Heart right ventricle (tissue), 16 donors: ENCODE results near the gene ZC3H12D. TPM values are rescaled to one million over a fixed set of nuclear protein-coding genes. Genes with fewer than 3 reads are reported as not detected.

Experiments used
- ATAC-seq, 8 donors: fragments of 200-7000 bp; cut with Tn5 transposase; one replicate each; pipeline ENCODE4 v1.9.1; 2020; ENCODE audit warnings: mild to moderate bottlenecking in 8 of 8, moderate library complexity in 8 of 8, moderate number of reproducible peaks in 1 of 8
- DNase-seq, 2 donors: peaks; one replicate each; pipeline ENCODE4 v3.0.0-alpha.2; 2020
- H3K27ac ChIP-seq, 10 donors: fragments of 200-600 bp; sonication (generic) in 2 of 10; one replicate each; pipeline versions ENCODE4 v1.5.0 to v1.8.0; 2020 to 2022; ENCODE audit warnings: mild to moderate bottlenecking in 3 of 10
- H3K27me3 ChIP-seq, 7 donors: fragments of 200-600 bp; one replicate each; pipeline ENCODE4 v1.8.0; 2021 to 2022; ENCODE audit warnings: mild to moderate bottlenecking in 2 of 7
- H3K36me3 ChIP-seq, 9 donors: fragments of 200-600 bp; sonication (generic) in 1 of 9; one replicate each; pipeline versions ENCODE4 v1.5.0 to v1.8.0; 2020 to 2022; ENCODE audit warnings: mild to moderate bottlenecking in 2 of 9
- H3K4me1 ChIP-seq, 9 donors: fragments of 200-600 bp; sonication (generic) in 1 of 9; one replicate each; pipeline versions ENCODE4 v1.5.0 to v1.8.0; 2020 to 2022; ENCODE audit warnings: mild to moderate bottlenecking in 4 of 9
- H3K4me3 ChIP-seq, 10 donors: fragments of 200-600 bp; sonication (generic) in 2 of 10; one replicate each; pipeline versions ENCODE4 v1.5.0 to v1.8.0; 2020 to 2022; ENCODE audit warnings: mild to moderate bottlenecking in 7 of 10, moderate library complexity in 2 of 10
- H3K9me3 ChIP-seq, 11 donors: fragments of 200-600 bp in 10 of 11; sonication (generic) in 2 of 11; one replicate each; pipeline versions ENCODE4 v1.5.0 to v1.8.0; 2013 to 2022; ENCODE audit warnings: mild to moderate bottlenecking in 2 of 11, control low read depth in 1 of 11, moderate library complexity in 1 of 11
- CTCF ChIP-seq, 9 donors: fragments of 200-600 bp; sonication (generic) in 2 of 9; IDR thresholded peaks; one replicate each; pipeline versions ENCODE4 v1.5.0 to v1.8.0; 2021 to 2022; ENCODE audit warnings: antibody characterized with exemption in 9 of 9, mild to moderate bottlenecking in 5 of 9, moderate library complexity in 1 of 9
- WGBS, 2 donors: extraction: QIAGEN DNeasy Blood & Tissue Kit; methylation state at CpG; one replicate each; pipeline ENCODE4 v1.1.7; 2013; ENCODE audit warnings: inconsistent platforms in 1 of 2; 5-methylcytosine and 5-hydroxymethylcytosine counted together
- intact Hi-C, 10 donors: fragments of 100-400 bp; cut with DNase I; formaldehyde crosslinking; loops; one replicate each; pipeline versions ENCODE4 v1.11.1 to v1.14.2; 2022
- polyA plus RNA-seq, 2 donors: library from polyadenylated mRNA; stranded (reverse); fragments of 200-250 nt; gene quantifications; one replicate each; pipeline ENCODE4 v1.2.3, GENCODE V29; 2013
- total RNA-seq, 10 donors: library from RNA; stranded (reverse); fragmentation: NEBNext Ultra II Directional in 3 of 10; extraction: Animal tissue kit (Norgen Biotek cat#: 25700) in 3 of 10; gene quantifications; one replicate each; pipeline versions ENCODE4 v1.2.1 to v1.2.4, GENCODE V29; 2021 to 2023
- donor health status: Arrhythmogenic right ventricular cardiomyopathy.
- donor health status: ischemic (EF 13 %, LVEDD 7.1; RV severe dilation, severe dysfunction).
- donor health status: healthy with polysubstance abuse.
- donor health status: DM: no; HTN: yes; CAD: no.
- donor health status: DM: no; HTN: no; CAD: no.
- donor health status: ischemic (EF 25% LVEDD 6.9; RV normal size, moderate dysfunction).
- donor health status: ischemic (EF 25% LVEDD 5.7; RV mildly dilated, moderate dysfunction).
- donor health status: healthy.
- donor health status: DM: yes; HTN: yes; CAD: no.
- donor health status: Ischemic cardiomyopathy.
- donor health status: ischemic (EF 35%, LVEDD 5.7; RV mildly dilated, moderate dysfunction).
- donor health status: nonischemic (EF 11% LVEDD 7.7; RV severe dilation, severe dysfunction).
- donor health status: DM: yes; HTN: yes; CAD: no.
- donor health status: PGD.
- donor health status: ischemic (EF 29% LVEDD 5.4; RV normal size, mild dysfunction).
- donor health status: nonischemic (EF 23%, LVEDD 6.1; RV moderate dilation, normal function).

ZC3H12D gene
- total and polyA plus RNA-seq, 12 donors, result 0.14 to 1.2 (median 0.31) TPM

- intact Hi-C loops, result no loop called here
Measured at GRCh38 chr6:149501768-149502167, 17.0 kb upstream of the ZC3H12D start.

GRCh38 chr6:149501201-149501600 lies 16.4 kb upstream of the ZC3H12D start:
- Histone ChIP-seq H3K27me3 (no peaks in the 10 kb centered on the region), H3K36me3 (peaks cover 0 to 36% (median 6%) of the 10 kb centered on the region in 9 donors), H3K4me1 (peaks cover 0 to 14% (median 4%) of the 10 kb centered on the region in 9 donors), H3K9me3 (no peaks in the 10 kb centered on the region), H3K27ac (no peak overlapping the region), H3K4me3 (no peak overlapping the region)
- DNase-seq, result no peak
- TF ChIP-seq CTCF (IDR thresholded peaks at IDR 0.05), result no peak
- intact Hi-C loops, result no loop called here
- WGBS, 2 donors, result 79 to 100% methylated on average over 1 of the region's 1 CpG
- ATAC-seq, result no peak

More at GRCh38 chr6:149501768-149502167, 17.0 kb upstream of the ZC3H12D start:
- Histone ChIP-seq H3K36me3 (peaks cover 0 to 42% (median 6%) of the 10 kb centered on the region in 9 donors), H3K27ac (no peak overlapping the region), H3K4me1 (peaks cover 0 to 14% (median 4%) of the 10 kb centered on the region in 9 donors), H3K4me3 (no peak overlapping the region), H3K9me3 (no peaks in the 10 kb centered on the region), H3K27me3 (no peaks in the 10 kb centered on the region)
- ATAC-seq (no peak), DNase-seq (no peak)
- TF ChIP-seq CTCF (IDR thresholded peaks at IDR 0.05), result no peak
- WGBS, 2 donors, result 94% methylated on average over 3 of the region's 3 CpGs

- ATAC-seq, result peak in 1 of 8 donors; percentile 53
- no peak for TF ChIP-seq CTCF (IDR thresholded peaks at IDR 0.05)
- intact Hi-C loops, result no loop called here
- 81 to 91% methylated on average over 1 of the region's 1 CpG for WGBS, 2 donors
- no peak for DNase-seq
- peaks cover 0 to 25% (median 0%) of the 10 kb centered on the region in 9 donors for H3K36me3 ChIP-seq
- H3K4me3 ChIP-seq, result no peak overlapping the region
- no peak overlapping the region for H3K27ac ChIP-seq
- H3K9me3 ChIP-seq, result no peaks in the 10 kb centered on the region
- H3K4me1 ChIP-seq, result peaks cover 0 to 14% (median 4%) of the 10 kb centered on the region in 9 donors
- H3K27me3 ChIP-seq, result no peaks in the 10 kb centered on the region
Measured at GRCh38 chr6:149500096-149500495, 15.3 kb upstream of the ZC3H12D start.

- peak overlapping the region in 1 of 10 donors; percentile 4 for H3K27ac ChIP-seq
- DNase-seq (no peak), ATAC-seq (peak in 6 of 8 donors; percentile 29 to 67 (median 44))
- no peak for TF ChIP-seq CTCF (IDR thresholded peaks at IDR 0.05)
- no peak overlapping the region for H3K4me3 ChIP-seq
- H3K36me3 ChIP-seq, result peaks cover 0 to 15% (median 0%) of the 10 kb centered on the region in 9 donors
- intact Hi-C loops, result loop anchor here in 1 of 10 donors (5.0 kb wide), 1 partner anchor 37 kb away; no protein-coding TSS in a partner anchor
- H3K9me3 ChIP-seq, result no peaks in the 10 kb centered on the region
- no peaks in the 10 kb centered on the region for H3K27me3 ChIP-seq
- 47 to 56% methylated on average over 3 of the region's 3 CpGs for WGBS, 2 donors
- peaks cover 0 to 15% (median 4%) of the 10 kb centered on the region in 9 donors for H3K4me1 ChIP-seq
Measured at GRCh38 chr6:149499066-149499465, 14.3 kb upstream of the ZC3H12D start.
